MM.1S (cell line): Measurements from ENCODE around the gene ASB2.

Experiments used
- DNase-seq: peaks from one replicate; pipeline ENCODE4 v3.0.0-alpha.2; 2015
- H2AFZ ChIP-seq: fragments of 300-600 bp; sonication (generic); 2 replicates; pipeline ENCODE4 v1.6.0; 2016; ENCODE audit warnings: antibody characterized with exemption, low read length
- H3F3A ChIP-seq: fragments of 300-600 bp; sonication (generic); 2 replicates; pipeline ENCODE4 v1.6.1; 2016; ENCODE audit warnings: mild to moderate bottlenecking, antibody characterized with exemption, low read length, moderate library complexity, mixed read lengths; ENCODE audit not compliant: insufficient read depth
- H3K27ac ChIP-seq: fragments of 300-600 bp; sonication (generic); 2 replicates; pipeline ENCODE4 v1.5.1; 2016; ENCODE audit warnings: mild to moderate bottlenecking, low read length
- H3K27me3 ChIP-seq: fragments of 300-600 bp; sonication (generic); replicated peaks from 2 replicates; pipeline ENCODE4 v1.6.0; 2016; ENCODE audit warnings: low read length; ENCODE audit not compliant: insufficient read depth
- H3K36me3 ChIP-seq: fragments of 300-600 bp; sonication (generic); replicated peaks from 2 replicates; pipeline ENCODE4 v1.6.1; 2016; ENCODE audit warnings: mild to moderate bottlenecking, low read length, mixed read lengths; ENCODE audit not compliant: insufficient read depth
- H3K4me1 ChIP-seq: fragments of 300-600 bp; sonication (generic); 2 replicates; pipeline ENCODE4 v1.6.1; 2016; ENCODE audit warnings: low read length, mixed read lengths
- H3K4me2 ChIP-seq: fragments of 300-600 bp; sonication (generic); 2 replicates; pipeline ENCODE4 v1.6.0; 2016; ENCODE audit warnings: low read depth, low read length
- H3K4me3 ChIP-seq: fragments of 300-600 bp; sonication (generic); 2 replicates; pipeline ENCODE4 v1.5.1; 2016; ENCODE audit warnings: low read length, mixed read lengths
- H3K79me2 ChIP-seq: fragments of 300-600 bp; sonication (generic); 2 replicates; pipeline ENCODE4 v1.6.1; 2016; ENCODE audit warnings: mixed run types, low read length, mixed read lengths
- H3K9ac ChIP-seq: fragments of 300-600 bp; sonication (generic); 2 replicates; pipeline ENCODE4 v1.6.1; 2016; ENCODE audit warnings: low read length, mixed read lengths
- H3K9me2 ChIP-seq: fragments of 300-600 bp; sonication (generic); replicated peaks from 2 replicates; pipeline ENCODE4 v1.6.1; 2016; ENCODE audit warnings: mild to moderate bottlenecking, low read length, mixed read lengths; ENCODE audit not compliant: insufficient read depth
- H3K9me3 ChIP-seq: fragments of 300-600 bp; sonication (generic); replicated peaks from 2 replicates; pipeline ENCODE4 v1.6.1; 2016; ENCODE audit warnings: mild to moderate bottlenecking, low read length, mixed read lengths; ENCODE audit not compliant: insufficient read depth
- H4K20me1 ChIP-seq: fragments of 300-600 bp; sonication (generic); 2 replicates; pipeline ENCODE4 v1.6.1; 2016; ENCODE audit warnings: mild to moderate bottlenecking, low read length, moderate library complexity, mixed read lengths; ENCODE audit not compliant: insufficient read depth
- CTCF ChIP-seq: fragments of 300-600 bp; sonication (generic); IDR thresholded peaks from 2 replicates; pipeline ENCODE4 v1.5.1; 2016; ENCODE audit warnings: antibody characterized with exemption, low read length, mixed read lengths
- EZH2 ChIP-seq: fragments of 300-600 bp; sonication (generic); optimal IDR thresholded peaks from 2 replicates; pipeline ENCODE3; 2017; ENCODE audit warnings: low read depth, mild to moderate bottlenecking, antibody characterized with exemption, low read length, mixed read lengths
- EZH2phosphoT487 ChIP-seq: fragments of 300-600 bp; sonication (generic); IDR thresholded peaks from 2 replicates; pipeline ENCODE4 v1.6.1; 2018; ENCODE audit warnings: antibody characterized with exemption, low read length

Gene ASB2

DNA sequence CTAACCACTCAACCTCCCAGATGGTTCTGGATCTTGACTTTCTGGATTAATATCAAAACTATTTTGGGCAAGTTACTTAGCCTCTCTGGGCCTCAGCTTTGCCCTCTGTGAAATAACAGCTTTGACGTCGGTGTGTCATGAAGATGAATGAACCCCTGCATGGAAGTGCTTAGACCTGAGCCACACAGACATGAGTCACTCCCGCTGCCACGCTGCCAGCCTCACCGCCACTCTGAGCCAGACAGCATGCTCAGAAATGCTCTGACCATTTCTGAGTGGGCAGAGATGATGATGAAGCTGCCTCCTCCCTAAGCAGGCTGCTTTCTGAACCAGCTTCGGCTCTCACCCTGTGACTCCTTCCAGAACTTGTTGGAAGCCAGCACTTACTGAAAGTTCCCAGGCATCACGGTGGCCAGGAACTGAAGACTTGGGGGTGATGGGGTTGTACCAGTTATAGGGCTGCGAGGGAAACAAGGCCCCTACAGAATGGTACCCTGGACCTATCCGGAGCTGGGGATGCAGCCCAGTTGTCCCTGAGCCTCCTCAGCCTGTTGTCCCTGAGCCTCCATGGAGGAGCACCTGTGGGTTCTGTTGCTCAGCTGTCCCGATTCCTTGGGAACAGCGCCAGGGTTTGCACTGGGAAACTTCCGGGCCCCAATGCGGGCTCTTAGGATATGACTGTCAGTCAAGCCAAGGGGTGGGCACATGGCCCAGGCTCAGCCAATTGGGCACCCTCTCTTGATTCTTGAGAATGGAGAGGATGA, 18.7 kb upstream of the ASB2 start:
- no peak for DNase-seq
- Histone ChIP-seq H2AFZ (no peak overlapping the region), H3K9me3 (no peaks in the 10 kb centered on the region), H3F3A (no peaks in the 10 kb centered on the region), H3K4me2 (no peak overlapping the region), H3K79me2 (no peaks in the 10 kb centered on the region), H3K27ac (no peak overlapping the region), H3K27me3 (no peaks in the 10 kb centered on the region), H3K9me2 (no peaks in the 10 kb centered on the region), H3K9ac (no peak overlapping the region), H3K4me3 (no peak overlapping the region), H4K20me1 (no peaks in the 10 kb centered on the region), H3K4me1 (peaks cover 5% of the 10 kb centered on the region; the same call in 1 of the 2 replicates), H3K36me3 (no peaks in the 10 kb centered on the region)
- TF ChIP-seq EZH2 = no peak
- no peak for TF ChIP-seq EZH2phosphoT487
- TF ChIP-seq CTCF = no peak

GRCh38 chr14:93993382-93993781, 17.0 kb upstream of the ASB2 start:
- Histone ChIP-seq H3K4me3 (no peak overlapping the region), H3K9ac (no peak overlapping the region), H4K20me1 (no peaks in the 10 kb centered on the region), H3K4me1 (peaks cover 5% of the 10 kb centered on the region; the same call in 1 of the 2 replicates), H3K27ac (no peak overlapping the region), H3K79me2 (no peaks in the 10 kb centered on the region), H3F3A (no peaks in the 10 kb centered on the region), H3K9me2 (no peaks in the 10 kb centered on the region), H3K27me3 (no peaks in the 10 kb centered on the region), H3K4me2 (no peak overlapping the region), H3K36me3 (no peaks in the 10 kb centered on the region), H2AFZ (no peak overlapping the region), H3K9me3 (no peaks in the 10 kb centered on the region)
- no peak for DNase-seq
- TF ChIP-seq CTCF (no peak), EZH2phosphoT487 (no peak), EZH2 (no peak)

DNA sequence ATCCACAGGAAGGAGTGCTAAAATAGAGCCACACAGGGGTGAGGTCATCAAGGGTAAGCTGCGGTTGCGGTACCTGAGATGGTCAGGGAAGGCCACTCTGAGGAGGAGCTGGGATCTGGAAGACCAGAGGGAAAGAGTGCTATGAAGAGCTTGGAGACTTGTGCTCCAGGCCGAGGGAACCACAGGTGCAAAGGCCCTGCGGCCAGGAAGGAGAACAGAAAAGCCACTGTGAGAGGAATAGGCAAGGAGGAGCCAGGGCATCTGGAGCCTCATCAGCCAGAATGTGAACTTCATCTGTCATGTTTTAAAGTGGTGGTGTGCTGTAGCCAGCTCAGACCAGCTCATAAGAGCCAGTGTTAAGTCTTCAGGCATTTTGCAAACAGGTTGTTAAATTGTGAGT, 15.3 kb upstream of the ASB2 start:
- H2AFZ ChIP-seq = no peak overlapping the region
- no peaks in the 10 kb centered on the region for H3K36me3 ChIP-seq
- no peak for TF ChIP-seq EZH2
- no peak for TF ChIP-seq EZH2phosphoT487
- no peak for TF ChIP-seq CTCF
- H3K27ac ChIP-seq = no peak overlapping the region
- H3K4me3 ChIP-seq = no peak overlapping the region
- no peak for DNase-seq
- H4K20me1 ChIP-seq = no peaks in the 10 kb centered on the region
- H3K9ac ChIP-seq = no peak overlapping the region
- H3K4me1 ChIP-seq = peaks cover 5% of the 10 kb centered on the region; the same call in 1 of the 2 replicates
- H3K9me3 ChIP-seq = no peaks in the 10 kb centered on the region
- no peaks in the 10 kb centered on the region for H3K27me3 ChIP-seq
- no peak overlapping the region for H3K4me2 ChIP-seq
- H3F3A ChIP-seq = no peaks in the 10 kb centered on the region
- no peaks in the 10 kb centered on the region for H3K79me2 ChIP-seq
- no peaks in the 10 kb centered on the region for H3K9me2 ChIP-seq
